ENCODE results near the gene SH3RF1.

DNA sequence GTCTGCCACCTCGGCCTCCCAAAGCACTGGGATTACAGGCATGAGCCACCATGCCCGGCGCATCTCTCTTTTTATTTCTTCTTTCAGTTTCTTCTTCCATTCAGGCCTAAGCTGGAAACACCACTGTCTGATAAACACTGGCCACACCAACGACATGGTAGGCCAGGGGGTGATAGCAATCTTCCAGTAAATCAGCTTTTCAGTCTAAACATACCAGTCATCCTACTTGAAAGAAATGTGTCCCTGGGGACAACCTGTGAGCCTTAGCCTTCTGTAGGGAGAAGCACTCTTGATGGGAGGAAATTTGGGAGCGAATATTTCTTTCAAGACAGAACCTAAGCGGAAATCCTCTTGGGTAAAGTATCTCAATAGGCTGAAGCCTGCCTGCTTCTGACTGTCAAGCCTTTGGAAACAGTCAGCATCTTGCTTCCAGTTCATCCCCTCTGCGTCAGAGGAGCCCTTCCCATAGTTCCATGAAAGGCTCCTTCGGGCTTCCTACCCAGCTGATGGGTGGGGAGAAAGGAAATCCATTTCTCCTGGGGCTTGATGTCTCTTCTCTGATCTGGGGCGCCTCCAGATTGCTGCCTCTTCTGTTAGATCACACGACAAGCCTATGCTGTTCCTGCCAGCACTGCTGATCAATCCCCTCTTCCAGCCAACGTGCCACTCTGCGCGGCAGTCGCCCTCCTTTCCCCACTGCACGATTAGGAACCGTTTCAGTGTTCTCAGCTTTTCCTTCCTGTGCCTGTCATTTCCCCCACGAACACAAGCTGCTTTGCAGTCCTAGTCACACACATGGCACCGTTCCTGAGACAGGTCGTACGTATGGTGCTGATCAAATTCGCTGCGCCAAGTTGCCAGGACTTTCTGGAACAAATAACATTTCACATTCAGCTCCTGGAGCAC lies 211.2 kb downstream of the SH3RF1 start:
- no peak for TF ChIP-seq POLR2A (IDR thresholded peaks at IDR 0.05)
- TF ChIP-seq, protein P1, sequence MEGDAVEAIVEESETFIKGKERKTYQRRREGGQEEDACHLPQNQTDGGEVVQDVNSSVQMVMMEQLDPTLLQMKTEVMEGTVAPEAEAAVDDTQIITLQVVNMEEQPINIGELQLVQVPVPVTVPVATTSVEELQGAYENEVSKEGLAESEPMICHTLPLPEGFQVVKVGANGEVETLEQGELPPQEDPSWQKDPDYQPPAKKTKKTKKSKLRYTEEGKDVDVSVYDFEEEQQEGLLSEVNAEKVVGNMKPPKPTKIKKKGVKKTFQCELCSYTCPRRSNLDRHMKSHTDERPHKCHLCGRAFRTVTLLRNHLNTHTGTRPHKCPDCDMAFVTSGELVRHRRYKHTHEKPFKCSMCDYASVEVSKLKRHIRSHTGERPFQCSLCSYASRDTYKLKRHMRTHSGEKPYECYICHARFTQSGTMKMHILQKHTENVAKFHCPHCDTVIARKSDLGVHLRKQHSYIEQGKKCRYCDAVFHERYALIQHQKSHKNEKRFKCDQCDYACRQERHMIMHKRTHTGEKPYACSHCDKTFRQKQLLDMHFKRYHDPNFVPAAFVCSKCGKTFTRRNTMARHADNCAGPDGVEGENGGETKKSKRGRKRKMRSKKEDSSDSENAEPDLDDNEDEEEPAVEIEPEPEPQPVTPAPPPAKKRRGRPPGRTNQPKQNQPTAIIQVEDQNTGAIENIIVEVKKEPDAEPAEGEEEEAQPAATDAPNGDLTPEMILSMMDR (IDR thresholded peaks at IDR 0.05): no peak
